DMS53 (cell line): ENCODE measurements around the gene TUBA1C.

Experiments
- DNase-seq: peaks from one replicate; lab custom pipeline; 2025; lab: John Stamatoyannopoulos, UW

The TUBA1C gene

DNA sequence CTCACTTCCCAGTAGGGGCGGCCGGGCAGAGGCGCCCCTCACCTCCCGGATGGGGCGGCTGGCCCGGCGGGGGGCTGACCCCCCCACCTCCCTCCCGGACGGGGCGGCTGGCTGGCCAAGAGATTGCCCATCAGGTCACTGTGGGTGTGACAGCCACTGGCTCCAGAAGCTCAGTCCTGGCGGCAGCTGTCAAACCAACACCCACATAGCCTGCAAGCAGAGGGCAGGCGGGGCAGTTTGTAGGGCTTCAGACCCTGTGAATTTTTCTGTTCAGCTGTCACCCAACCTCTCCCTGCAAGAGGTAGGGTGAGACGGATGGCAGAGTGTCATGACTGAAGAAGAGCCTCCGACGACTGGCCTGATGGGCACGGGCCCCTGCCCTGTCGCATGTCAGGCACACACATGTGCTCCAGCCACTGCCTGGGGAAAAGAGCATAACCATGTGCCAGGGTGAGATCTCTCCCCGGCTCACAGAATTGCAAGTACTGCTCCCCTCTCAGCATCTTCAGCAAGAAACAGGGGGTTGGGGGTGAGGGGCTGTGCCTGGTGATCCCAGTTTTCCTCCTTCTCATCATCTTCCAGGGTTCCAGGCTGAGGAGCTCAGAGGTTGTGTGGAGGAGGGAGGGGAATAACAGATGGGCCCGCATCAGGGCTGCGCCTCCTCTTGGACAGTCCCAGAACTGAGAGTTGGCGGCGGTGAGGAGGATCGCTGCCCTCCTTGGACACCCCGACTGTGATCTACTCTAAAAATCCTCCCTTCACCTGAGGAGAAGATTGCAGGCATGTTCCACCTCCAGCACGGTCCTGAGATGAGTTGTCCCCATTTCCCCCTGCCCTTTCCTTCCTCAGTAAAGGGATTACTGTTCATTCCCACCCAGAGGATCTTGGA lies 18.9 kb downstream of the TUBA1C start:
- peak; percentile 31 for DNase-seq

DNA sequence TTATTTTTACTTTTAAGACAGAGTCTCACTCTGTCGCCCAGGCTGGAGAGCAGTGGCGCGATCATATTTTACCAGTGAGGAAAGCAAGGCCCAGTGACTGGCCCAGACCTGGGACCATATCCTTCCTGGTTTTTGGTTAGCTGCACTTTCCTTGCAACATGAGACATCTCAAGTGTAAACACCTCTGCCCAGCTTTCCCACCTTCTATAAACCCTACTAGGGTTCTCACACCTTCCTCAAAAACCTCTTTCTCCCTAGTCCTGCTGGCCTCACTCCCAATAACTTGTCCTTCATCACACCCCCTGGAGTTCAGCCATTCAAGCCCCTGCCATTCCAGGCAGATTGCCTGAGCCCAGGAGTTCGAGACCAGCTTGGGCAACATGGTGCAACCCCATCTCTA lies 19.8 kb downstream of the TUBA1C start:
- no peak for DNase-seq

DNA sequence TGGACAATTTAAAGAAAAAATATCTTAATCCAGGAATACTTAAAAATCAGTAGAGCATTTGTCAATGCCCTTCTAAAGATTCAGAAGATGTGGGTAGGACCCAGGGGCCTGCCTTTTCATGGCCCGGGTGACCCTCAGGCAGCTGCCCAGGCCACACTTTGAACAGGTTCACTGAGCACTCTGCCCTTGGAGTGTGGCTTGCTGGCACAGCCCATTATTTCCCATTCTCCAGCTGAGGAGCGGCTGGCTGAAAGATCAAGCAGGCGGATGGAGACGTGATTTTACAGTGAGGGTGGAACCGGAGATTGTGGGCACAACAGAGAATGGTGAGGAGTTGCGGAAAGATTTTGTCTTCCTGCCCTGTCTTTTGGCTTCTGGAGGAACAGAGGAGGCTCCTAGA lies 23.0 kb downstream of the TUBA1C start:
- DNase-seq: no peak

DNA sequence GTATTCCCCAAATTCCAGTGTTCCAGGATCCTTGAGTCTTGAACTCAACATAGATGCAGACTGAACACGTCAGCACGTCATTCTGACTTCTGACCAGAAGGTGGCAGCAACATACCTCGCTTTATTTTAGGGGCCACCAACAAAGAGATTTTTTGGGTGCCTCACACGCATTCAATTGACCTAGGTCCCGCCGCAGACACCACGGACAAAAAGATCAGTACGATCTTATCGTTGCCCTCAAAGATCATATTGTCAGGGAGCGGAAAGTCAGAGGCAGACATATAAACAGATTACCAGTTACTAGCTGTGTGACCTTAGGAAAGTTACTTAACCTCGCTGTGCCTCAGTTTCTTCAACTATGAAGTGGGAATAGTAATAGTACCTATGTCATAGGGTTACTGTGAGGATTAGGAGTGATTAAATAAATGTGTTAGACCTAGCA lies 23.6 kb downstream of the TUBA1C start:
- DNase-seq: peak; percentile 60

DNA sequence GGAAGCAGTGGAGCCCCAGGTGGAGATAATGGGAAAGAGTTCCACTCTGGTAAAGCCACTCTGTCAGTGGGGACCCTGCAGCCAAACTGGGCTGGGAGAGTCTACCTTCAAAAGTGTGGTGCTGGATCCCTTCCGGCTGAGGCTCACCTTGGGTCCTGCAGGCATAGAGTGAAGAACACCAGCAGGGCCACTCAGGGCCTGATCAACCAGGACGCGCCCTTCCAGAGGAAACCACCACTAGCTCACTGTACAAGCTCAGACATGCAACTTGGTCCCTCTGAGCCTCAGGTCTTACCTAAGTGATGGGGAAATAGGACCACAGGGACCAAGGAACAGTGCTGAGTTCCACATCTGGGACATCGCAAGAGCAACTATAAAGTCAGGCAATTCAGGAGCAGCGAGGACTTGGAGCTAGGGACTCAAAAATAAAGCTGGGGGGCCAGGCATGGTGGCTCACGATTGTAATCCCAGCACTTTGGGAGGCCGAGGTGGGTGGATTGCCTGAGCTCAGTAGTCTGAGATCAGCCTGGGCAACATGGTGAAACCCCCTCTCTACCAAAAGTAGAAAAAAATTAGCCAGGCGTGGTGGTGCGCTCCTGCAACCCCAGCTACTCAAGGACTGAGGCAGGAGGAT lies 24.2 kb downstream of the TUBA1C start:
- no peak for DNase-seq

DNA sequence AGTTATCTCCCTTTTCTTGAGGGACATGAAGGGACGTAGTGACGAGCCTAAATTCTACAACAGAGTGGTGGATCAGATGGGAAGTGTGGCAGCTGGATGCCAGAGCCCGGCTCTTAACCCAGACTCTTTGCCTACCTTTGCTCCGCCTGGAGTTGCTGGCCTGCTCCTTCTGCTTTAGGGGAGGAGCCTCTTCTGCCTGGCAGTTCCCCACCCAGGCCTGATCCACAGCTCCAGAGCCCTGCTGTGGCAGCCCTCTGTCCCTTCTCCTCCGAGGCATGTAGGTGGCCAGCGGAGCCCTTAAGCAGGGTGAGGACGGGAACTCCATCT lies 27.8 kb downstream of the TUBA1C start:
- DNase-seq: no peak

DNA sequence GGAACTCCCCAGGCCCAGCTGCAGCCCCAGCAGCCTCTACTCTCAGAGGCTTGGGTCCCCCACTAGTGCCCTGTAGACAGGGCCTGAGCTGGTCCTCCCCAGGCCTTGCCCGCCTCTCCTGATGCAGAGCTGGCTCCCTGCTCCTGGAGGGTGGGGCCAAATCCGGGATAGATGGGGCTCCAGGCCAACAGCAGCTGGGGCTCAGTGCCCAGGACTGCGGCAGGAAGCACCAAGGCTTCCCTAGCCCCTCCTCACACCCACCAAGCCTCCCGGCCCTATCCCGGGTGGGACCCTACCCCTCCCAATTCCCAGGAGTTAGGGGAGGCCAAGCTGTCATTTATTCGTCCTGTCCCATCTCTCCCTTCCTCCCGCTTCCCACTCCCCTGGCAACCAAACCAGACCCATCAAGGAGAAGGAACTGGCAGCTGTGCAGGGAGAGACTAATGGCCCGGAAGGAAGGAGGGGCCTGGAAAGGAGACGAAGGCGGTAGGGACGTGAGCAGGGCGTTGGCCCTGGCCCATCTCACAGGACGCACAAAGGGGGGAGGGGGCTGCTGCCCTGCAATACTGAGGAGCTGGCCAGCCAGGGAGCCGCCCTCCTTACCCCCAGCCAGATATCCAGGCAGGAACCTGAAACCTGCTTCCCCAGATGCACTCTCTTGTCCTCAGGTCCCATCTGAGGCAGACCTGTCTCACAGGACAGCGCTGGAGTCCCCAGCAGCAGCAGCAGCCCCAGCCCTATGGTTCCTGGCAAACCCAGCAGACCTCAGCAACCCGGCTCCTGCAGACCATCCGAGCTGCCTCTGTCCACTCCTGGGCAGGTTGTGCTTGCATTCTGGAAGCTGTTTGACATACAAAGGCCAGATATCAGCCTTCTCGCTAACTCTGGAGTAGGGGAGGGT lies 28.4 kb downstream of the TUBA1C start:
- DNase-seq: no peak

DNA sequence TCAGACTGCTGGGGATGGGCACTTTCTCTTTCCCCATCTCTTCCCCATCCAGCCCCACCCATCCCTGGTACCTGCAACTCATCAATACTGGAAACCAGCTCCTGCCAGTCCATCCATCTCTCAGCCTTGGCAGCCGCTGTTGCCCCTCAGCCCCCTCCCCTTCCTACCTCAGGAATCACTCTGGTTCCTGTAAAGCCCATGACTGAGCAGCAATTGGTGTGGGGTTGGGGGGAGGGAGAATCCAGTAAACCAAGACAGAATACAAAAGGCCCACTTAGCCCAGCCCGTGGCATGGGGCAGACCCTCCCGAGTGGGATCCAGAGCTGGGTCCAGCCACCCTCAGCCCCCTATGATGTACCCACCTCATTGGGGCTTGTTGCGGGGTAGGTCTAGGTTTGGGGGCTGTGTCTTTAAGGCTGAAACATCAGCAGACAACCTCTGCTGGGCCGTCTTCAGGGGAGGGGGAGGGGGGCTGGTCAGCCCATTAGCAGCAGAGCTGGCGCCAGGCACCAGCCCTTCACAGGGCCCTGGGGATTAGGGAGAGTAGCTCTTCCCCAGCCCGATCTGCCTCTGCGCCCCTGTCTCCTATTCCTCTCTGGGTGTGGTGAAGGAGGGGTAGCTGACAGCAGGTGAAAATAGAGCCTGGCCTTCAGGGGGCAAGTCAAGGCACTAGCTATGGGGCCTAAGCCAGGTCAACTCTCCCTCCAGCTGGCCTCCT lies 29.4 kb downstream of the TUBA1C start:
- no peak for DNase-seq

DNA sequence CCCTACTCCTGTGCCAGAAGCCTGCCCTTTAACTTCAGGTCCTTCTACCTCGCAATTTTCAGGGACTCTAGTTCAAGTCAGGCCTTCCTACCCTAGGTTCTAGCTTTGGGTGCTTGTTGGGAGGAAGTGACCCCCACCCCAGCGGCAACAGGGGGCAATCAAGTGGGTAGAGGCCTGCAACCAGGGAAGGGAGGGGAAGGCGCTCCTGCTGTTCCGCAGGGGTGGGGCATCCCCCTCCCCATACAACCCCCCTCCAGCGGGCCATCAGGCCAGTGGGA lies 29.9 kb downstream of the TUBA1C start:
- DNase-seq: no peak

DNA sequence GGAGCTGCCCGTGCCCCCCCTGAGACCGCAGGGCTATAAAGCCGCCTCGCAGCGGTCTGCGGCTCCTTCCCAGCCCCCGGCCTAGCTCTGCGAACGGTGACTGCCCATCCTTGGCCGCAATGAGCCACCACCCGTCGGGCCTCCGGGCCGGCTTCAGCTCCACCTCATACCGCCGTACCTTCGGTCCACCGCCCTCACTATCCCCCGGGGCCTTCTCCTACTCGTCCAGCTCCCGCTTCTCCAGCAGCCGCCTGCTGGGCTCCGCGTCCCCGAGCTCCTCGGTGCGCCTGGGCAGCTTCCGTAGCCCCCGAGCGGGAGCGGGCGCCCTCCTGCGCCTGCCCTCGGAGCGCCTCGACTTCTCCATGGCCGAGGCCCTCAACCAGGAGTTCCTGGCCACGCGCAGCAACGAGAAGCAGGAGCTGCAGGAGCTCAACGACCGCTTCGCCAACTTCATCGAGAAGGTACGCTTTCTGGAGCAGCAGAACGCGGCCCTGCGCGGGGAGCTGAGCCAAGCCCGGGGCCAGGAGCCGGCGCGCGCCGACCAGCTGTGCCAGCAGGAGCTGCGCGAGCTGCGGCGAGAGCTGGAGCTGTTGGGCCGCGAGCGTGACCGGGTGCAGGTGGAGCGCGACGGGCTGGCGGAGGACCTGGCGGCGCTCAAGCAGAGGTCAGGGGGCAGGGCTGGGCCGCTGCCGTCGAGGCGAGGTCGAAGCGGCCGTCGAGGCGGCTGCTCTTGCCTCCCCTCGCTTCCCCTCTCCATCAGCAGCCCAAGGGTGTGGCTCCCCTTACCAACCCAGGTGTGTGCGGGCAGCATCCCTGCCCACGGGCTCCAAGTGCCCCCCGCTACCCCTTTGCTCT lies 30.4 kb downstream of the TUBA1C start, which contains the start of gene PRPH:
TSS of gene PRPH (plus strand) at position 66 of the 855 bp plus-strand sequence. CDS start at position 120, 54 bp downstream.
- DNase-seq: peak; percentile 70

DNA sequence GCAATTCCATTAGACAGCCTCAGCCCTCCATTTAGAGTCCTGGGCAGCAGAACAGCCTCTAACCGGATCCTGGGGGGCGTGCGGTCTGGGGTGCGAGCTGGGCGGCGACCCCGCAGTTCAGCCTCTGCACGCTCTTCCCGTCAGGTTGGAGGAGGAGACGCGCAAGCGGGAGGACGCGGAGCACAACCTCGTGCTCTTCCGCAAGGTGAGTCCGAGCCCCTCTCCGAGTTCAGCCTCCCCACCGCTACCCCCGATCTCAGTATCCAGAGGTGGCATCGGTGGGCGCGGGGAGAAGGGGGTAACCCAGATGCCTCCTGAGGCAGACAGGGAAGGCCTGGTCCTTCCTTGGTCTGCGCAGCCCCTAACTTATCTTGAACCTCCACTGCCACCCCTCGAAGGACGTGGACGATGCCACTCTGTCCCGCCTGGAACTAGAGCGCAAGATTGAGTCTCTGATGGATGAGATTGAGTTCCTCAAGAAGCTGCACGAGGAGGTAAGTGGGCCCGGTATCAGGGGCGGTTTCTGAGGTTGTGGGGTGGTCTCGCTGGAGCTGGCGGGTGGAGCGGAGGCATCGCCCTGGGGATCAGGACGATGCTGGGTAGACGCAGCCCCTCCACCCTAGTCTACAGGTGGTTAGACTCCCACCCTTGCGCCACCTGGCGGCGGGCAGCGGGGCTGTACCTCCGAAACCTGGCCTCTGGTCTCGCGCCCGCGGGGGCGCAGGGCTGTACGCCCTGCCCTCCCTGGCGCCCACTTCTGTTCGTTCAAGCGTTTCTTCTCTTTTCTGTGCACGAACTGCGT lies 31.4 kb downstream of the TUBA1C start:
- peak; percentile 87 for DNase-seq

DNA sequence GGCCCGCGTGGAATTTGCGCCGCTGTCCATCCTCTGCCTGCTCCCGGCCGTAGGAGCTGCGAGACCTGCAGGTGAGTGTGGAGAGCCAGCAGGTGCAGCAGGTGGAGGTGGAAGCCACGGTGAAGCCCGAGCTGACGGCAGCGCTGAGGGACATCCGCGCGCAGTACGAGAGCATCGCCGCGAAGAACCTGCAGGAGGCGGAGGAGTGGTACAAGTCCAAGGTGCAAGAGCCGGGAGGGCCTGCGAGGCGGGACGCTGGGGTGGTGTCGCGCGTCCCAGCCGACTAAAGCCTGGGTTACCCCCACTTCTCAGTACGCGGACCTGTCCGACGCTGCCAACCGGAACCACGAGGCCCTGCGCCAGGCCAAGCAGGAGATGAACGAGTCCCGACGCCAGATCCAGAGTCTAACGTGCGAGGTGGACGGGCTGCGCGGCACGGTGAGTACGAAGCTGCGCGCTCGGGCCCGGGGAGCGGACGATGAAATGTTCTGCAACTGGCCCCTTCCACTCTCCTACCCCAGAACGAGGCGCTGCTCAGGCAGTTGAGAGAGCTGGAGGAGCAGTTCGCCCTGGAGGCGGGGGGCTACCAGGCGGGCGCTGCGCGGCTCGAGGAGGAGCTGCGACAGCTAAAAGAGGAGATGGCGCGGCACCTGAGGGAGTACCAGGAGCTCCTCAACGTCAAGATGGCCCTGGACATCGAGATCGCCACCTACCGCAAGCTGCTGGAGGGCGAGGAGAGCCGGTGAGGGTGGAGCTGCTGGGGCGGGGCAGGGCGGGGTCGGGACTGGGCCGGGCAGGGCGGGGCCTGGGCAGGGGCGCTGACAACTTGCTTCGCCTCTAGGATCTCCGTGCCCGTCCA lies 32.2 kb downstream of the TUBA1C start:
- peak; percentile 90 for DNase-seq

DNA sequence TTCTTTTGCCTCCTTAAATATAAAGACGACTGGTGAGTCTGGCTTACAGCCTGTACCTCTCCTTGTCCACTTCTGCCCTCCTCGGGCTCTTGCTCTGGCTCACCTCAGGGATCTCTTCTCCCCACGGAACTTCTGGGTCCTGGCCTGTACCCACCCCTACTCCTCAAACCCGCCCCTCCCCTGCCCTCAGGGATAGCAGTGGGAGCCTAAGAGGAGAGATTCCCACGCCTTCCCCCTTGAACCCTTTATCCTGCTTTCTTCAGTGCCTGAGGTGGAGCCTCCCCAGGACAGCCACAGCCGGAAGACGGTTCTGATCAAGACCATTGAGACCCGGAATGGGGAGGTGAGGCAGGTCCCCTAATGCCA lies 32.8 kb downstream of the TUBA1C start:
- no peak for DNase-seq

DNA sequence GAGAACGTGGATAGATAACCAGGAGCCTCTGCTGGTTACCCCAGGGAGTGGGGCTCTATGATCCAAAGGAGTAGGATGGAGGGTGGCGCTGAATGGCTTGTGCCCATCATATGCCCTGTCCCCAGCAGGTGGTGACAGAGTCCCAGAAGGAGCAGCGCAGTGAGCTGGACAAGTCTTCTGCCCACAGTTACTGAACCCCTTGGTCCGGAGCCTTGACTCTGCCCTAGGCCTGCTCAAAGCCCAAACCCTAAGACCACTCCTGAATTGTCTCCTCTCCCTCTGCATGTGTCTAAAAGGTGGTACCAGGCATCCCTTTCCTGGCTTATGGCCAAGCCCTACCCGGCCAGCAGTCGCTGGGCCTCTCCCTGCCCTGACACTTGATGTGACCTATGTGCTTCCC lies 33.3 kb downstream of the TUBA1C start:
- peak; percentile 65 for DNase-seq

DNA sequence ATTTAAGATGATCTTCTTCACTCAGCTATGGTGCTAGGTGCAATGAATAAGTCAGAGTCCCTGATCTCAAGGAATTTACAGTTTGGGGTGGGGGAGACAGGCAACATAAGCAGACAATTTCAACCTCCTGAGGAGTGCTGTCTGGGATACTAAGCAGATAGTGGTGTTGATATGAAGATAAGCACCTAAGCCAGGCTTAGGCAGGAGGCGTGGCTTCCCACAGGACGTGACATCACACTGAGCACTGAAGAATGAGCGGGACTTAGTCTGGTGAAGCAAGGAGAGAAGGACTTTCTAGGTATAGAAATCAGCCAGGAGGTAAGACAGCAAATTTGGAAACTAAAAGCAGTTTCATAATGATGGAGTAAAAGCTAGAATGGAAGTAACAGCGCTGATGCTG lies 36.9 kb downstream of the TUBA1C start:
- DNase-seq: no peak

DNA sequence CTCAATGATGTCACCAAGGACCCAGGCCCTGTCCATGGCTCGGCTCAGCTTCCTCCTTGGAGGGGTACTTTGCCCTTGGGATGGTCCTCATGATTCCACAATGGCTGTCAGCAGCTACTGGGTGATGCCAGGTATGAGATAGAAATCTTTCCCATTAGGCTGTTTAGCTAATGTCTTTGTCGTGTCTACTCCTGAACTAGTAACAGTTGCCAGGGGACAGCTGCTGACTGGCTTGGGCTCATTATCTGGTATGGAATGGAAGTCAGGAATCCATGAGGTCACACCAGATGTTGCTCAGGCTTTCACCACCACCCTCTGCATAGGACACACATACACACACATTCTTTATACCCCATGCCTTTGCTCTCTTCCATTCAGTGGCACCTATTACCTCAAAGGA lies 39.3 kb downstream of the TUBA1C start:
- no peak for DNase-seq

DNA sequence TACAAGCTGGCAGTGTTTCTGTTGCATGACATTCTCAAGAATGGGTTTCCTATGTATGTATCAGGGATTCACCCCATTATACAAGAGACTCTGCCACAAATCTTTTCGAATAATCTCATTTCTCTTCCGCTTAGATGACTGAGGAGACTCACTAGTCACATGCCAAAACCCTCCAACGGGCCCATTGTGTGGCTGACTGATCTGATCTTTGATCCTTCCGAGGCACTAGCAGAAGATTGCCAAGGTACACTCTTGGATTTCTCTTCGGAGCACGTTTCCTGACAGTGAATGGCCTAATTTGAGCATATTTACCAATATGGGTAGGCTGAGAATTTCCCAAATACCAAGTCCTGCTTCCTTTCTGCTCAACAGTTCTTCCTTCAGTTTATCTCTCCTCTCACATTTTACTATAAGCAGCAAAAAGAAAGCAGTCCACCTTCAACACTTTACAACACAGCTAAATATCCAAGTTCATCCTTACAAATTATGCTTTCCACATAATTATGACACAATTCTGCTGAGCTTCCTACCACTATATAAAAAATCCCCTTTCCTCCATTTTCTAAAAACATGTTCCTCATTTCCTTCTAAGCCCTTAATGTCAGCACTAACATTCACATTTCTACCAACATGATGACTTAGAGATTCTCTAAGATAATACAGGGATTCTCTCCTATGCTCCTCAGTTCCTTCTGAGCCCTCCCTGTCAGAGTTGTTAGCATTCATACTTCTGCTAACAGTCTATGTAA lies 41.1 kb downstream of the TUBA1C start:
- DNase-seq: no peak

DNA sequence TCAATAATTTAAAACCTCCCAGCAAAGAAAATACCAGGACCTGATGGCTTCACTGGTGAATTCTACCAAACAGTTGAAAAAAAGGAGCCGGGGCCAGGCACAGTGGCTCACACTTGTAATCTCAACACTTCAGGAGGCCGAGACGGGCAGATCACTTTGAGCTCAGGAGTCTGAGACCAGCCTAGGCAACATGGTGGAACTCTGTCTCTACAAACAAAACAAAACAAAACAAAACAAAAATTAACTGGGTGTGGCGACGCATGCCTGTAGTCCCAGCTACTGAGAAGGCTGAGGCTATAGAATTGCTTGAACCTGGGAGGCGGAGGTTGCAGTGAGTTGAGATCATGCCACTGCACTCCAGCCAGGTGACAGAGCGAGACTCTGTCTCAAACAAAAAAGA lies 44.5 kb downstream of the TUBA1C start:
- DNase-seq: no peak
